Astrocyte (in vitro differentiated cells and primary cell): Measurements from ENCODE around the gene AFMID.

Experiments
- CTCF ChIP-seq: IDR thresholded peaks from 2 replicates; pipeline ENCODE4 v1.5.1; 2011; ENCODE audit warnings: low read depth, mild to moderate bottlenecking, inconsistent platforms, low read length, moderate library complexity; ENCODE audit not compliant: insufficient read depth
- EZH2 ChIP-seq: IDR thresholded peaks from 2 replicates; pipeline ENCODE4 v1.6.1; 2012; ENCODE audit warnings: mild to moderate bottlenecking, low read length, inconsistent platforms; ENCODE audit not compliant: insufficient read depth

GRCh38 chr17:78183916-78184315, 3.2 kb upstream of the AFMID start:
- TF ChIP-seq CTCF (no peak), EZH2 (no peak)
